ENCODE measurements around the gene AMD1.
"Not testable (repeated sequence)": the region's sequence is repeated elsewhere in the genome, so short reads cannot be mapped to it uniquely, and the experiment has no call there.

Gene AMD1

DNA sequence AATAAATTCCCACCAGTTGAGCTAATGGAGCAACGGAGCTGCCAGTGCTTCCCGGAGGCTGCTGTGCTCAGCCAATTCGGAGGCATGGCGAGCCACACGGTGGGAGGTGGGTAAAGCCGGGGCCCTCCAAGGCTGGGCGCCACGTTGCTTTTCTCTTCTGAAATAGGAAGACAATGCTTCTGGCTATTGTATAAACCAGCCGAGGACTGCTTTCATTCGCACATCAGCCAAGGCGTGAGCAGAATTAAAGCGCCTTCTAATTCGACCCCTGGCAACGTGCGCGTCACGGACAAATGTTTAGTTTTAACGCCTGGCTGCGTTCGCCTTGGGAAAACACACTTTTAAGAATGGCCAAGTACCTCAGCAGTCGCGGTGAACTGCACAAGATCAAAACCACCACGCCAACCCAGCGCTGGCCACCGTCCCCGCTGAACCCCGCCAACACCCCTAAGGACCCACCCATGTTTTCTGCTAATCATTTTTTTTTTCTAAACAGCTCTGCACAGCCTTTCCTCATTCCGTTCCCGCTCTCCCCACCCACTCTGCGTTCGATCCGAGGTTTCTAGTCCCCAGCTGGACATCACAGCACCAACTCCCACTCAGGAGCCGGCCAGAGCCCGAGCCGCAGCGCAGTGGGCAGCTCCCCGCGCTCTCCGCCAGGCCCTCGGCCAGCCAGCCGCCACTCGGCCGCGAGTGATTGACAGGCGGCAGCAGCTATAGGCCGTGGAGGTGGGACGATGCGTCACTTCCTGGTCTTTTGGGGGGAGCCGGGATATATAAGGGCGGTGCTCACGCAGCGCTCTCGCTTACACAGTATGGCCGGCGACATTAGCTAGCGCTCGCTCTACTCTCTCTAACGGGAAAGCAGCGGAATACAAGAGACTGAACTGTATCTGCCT lies at the start of gene AMD1:
Gene AMD1, plus strand, starts transcription at position 805 of the 899 bp plus-strand sequence. CDS start 321 bp downstream, outside the sequence.
- Mint-ChIP-seq H3K9me3 (peaks cover 3% of the 10 kb centered on the region), H3K4me1 (peaks cover 41% of the 10 kb centered on the region), H3K27me3 (ENCODE audit: low read depth, poor library complexity) (peaks cover 2% of the 10 kb centered on the region), H3K4me3 (peak within 1 kb of the TSS; percentile 95), H3K27ac (peak within 1 kb of the TSS; percentile 99), H3K36me3 (ENCODE audit: low read depth) (no peaks in the 10 kb centered on the region)
- DNase-seq = peak; percentile 93
- TF ChIP-seq, protein P1, sequence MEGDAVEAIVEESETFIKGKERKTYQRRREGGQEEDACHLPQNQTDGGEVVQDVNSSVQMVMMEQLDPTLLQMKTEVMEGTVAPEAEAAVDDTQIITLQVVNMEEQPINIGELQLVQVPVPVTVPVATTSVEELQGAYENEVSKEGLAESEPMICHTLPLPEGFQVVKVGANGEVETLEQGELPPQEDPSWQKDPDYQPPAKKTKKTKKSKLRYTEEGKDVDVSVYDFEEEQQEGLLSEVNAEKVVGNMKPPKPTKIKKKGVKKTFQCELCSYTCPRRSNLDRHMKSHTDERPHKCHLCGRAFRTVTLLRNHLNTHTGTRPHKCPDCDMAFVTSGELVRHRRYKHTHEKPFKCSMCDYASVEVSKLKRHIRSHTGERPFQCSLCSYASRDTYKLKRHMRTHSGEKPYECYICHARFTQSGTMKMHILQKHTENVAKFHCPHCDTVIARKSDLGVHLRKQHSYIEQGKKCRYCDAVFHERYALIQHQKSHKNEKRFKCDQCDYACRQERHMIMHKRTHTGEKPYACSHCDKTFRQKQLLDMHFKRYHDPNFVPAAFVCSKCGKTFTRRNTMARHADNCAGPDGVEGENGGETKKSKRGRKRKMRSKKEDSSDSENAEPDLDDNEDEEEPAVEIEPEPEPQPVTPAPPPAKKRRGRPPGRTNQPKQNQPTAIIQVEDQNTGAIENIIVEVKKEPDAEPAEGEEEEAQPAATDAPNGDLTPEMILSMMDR (IDR thresholded peaks at IDR 0.05) = no peak

DNA sequence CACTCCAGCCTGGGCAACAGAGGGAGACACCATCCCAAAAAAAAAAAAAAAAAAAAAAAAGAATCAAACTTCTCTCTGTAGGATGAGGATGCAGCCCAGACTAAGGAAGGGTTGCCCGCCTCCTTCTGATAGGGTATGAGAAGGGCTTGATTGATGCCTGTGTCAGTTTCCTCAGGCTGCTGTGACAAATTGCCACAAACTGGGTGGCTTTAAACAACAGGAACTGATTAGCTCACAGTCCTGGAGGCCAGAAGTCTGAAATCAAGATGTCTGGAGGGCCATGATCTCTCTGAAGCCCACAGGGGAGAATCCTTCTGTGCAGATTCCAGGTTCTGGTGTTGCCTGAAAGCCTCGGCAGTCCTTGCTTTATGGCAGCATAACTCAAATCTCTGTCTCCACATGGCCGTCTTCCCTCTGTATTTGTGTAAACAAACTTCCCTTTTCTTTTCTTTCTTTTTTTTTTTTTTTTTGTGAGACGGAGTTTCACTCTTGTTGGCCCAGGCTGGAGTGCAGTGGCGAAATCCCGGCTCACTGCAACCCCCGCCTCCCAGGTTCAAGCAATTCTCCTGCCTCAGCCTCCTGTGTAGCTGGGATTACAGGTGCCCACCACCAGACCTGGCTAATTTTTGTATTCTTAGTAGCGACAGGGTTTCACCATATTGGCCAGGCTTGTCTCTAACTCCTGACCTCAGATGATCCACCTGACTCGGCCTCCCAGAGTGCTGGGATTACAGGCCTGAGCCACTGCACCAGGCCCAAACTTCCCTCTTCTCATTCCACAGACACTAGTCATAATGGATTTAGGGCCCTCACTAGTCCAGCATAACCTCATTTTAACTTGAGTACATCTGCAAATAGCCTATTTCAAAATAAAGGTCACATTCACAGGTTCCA lies 48.1 kb upstream of the AMD1 start:
- TF ChIP-seq, protein P1 (IDR thresholded peaks at IDR 0.05) = no peak
- H3K27me3 Mint-ChIP-seq (ENCODE audit: low read depth, poor library complexity) = peaks cover 7% of the 10 kb centered on the region

GRCh38 chr6:110828396-110828795 lies 46.2 kb upstream of the AMD1 start:
- Mint-ChIP-seq H3K4me1 (peaks cover 9% of the 10 kb centered on the region), H3K27ac (no peak overlapping the region), H3K4me3 (no peak overlapping the region), H3K9me3 (no peaks in the 10 kb centered on the region), H3K27me3 (ENCODE audit: low read depth, poor library complexity) (peaks cover 6% of the 10 kb centered on the region), H3K36me3 (ENCODE audit: low read depth) (no peaks in the 10 kb centered on the region)
- DNase-seq = no peak
- TF ChIP-seq, protein P1 (IDR thresholded peaks at IDR 0.05) = no peak

More for the DNA sequence above, 48.1 kb upstream of the AMD1 start:
- no peaks in the 10 kb centered on the region for H3K36me3 Mint-ChIP-seq (ENCODE audit: low read depth)
- H3K4me1 Mint-ChIP-seq = peaks cover 9% of the 10 kb centered on the region
- H3K27ac Mint-ChIP-seq = peak overlapping the region; percentile 88
- H3K9me3 Mint-ChIP-seq = no peaks in the 10 kb centered on the region
- no peak overlapping the region for H3K4me3 Mint-ChIP-seq
- no peak for DNase-seq

GRCh38 chr6:110831405-110831804 lies 43.2 kb upstream of the AMD1 start:
- DNase-seq = no peak
- H3K27me3 Mint-ChIP-seq (ENCODE audit: low read depth, poor library complexity) = peaks cover 6% of the 10 kb centered on the region
- no peaks in the 10 kb centered on the region for H3K9me3 Mint-ChIP-seq
- H3K27ac Mint-ChIP-seq = no peak overlapping the region
- TF ChIP-seq, protein P1 (IDR thresholded peaks at IDR 0.05) = no peak
- no peaks in the 10 kb centered on the region for H3K36me3 Mint-ChIP-seq (ENCODE audit: low read depth)
- H3K4me1 Mint-ChIP-seq = peaks cover 7% of the 10 kb centered on the region
- no peak overlapping the region for H3K4me3 Mint-ChIP-seq

GRCh38 chr6:110833831-110834230 lies 40.8 kb upstream of the AMD1 start:
- DNase-seq = no peak
- Mint-ChIP-seq H3K9me3 (no peaks in the 10 kb centered on the region), H3K27me3 (ENCODE audit: low read depth, poor library complexity) (peaks cover 9% of the 10 kb centered on the region), H3K36me3 (ENCODE audit: low read depth) (no peaks in the 10 kb centered on the region), H3K27ac (no peak overlapping the region), H3K4me3 (no peak overlapping the region), H3K4me1 (no peaks in the 10 kb centered on the region)
- TF ChIP-seq, protein P1 (IDR thresholded peaks at IDR 0.05) = no peak

- H3K27me3 Mint-ChIP-seq (ENCODE audit: low read depth, poor library complexity); H3K4me1 Mint-ChIP-seq; DNase-seq; H3K4me3 Mint-ChIP-seq; H3K36me3 Mint-ChIP-seq (ENCODE audit: low read depth); H3K9me3 Mint-ChIP-seq; H3K27ac Mint-ChIP-seq: not testable (repeated sequence)
Observed at GRCh38 chr6:110835751-110836150, 38.8 kb upstream of the AMD1 start.
